A549 (cell line): ENCODE measurements around the gene HHIP.

ENCODE experiments used
- CEBPB ChIP-seq, 2 experiments: fragments of >200 bp in 1 of 2; sonication (Bioruptor Twin) in 1 of 2; formaldehyde crosslinking in 1 of 2; IDR thresholded peaks; 2 replicates each; pipeline ENCODE4 v1.6.1; 2012 to 2016
- CTCF ChIP-seq: fragments of >200 bp; sonication (Bioruptor Twin); formaldehyde crosslinking; IDR thresholded peaks from 3 replicates; pipeline ENCODE4 v1.5.1; 2016
- MYC ChIP-seq: IDR thresholded peaks from 2 replicates; pipeline ENCODE4 v1.6.1; 2012; ENCODE audit warnings: mild to moderate bottlenecking, inconsistent platforms, low read length, improper control_type of control experiment, borderline replicate concordance
- POLR2A ChIP-seq: IDR thresholded peaks from 2 replicates; pipeline ENCODE4 v1.6.1; 2012; ENCODE audit warnings: mild to moderate bottlenecking, low read length
- RFX5 ChIP-seq: fragments of 450-650 bp; IDR thresholded peaks from 2 replicates; pipeline ENCODE4 v1.7.1; 2014; ENCODE audit warnings: antibody characterized with exemption, mild to moderate bottlenecking, moderate library complexity
- SMC3 ChIP-seq: fragments of >200 bp; sonication (Bioruptor Twin); formaldehyde crosslinking; IDR thresholded peaks from 3 replicates; pipeline ENCODE4 v1.6.1; 2018; ENCODE audit warnings: inconsistent platforms

- TF ChIP-seq CTCF (no peak), RFX5 (no peak), POLR2A (no peak), CEBPB (IDR thresholded peaks at IDR 0.05) (no peak), SMC3 (no peak), MYC (no peak)
Measured at GRCh38 chr4:144778364-144778763, 132.4 kb downstream of the HHIP start.
